Gastroesophageal sphincter (tissue), 3 donors: ENCODE results near the gene AFF3.

ENCODE experiments used
- POLR2A ChIP-seq, 2 donors: fragments of 450-650 bp; IDR thresholded peaks; one replicate each; pipeline ENCODE4 v1.6.1; 2017; ENCODE audit warnings: antibody characterized with exemption in 2 of 2, mild to moderate bottlenecking in 2 of 2, moderate library complexity in 1 of 2
- TF ChIP-seq, protein P1 (sequence below), 4 experiments: fragments of 200-600 bp in 2 of 4; fragments of 450-650 bp in 2 of 4; sonication (generic) in 1 of 4; IDR thresholded peaks; one replicate each; pipeline ENCODE4 v1.5.1; 2017 to 2019; ENCODE audit warnings: antibody characterized with exemption in 4 of 4, mild to moderate bottlenecking in 2 of 4, moderate library complexity in 2 of 4

DNA sequence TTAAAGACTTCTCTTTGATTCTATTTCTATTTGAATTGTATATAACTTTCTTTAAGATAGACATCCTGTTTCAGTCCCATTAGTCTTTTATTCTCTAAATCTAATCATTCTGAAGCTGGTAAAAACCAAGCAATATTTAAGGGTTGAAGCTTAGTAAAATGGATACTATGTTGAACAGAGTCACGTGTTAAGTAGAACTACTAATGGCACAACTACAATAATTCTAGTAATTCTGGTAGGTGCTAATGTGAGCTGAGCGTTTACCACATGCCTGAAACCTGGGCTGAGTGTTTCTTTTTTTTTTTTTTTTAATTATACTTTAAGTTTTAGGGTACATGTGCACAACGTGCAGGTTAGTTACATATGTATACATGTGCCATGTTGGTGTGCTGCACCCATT, 8.9 kb upstream of the AFF3 start:
- TF ChIP-seq, protein P1, sequence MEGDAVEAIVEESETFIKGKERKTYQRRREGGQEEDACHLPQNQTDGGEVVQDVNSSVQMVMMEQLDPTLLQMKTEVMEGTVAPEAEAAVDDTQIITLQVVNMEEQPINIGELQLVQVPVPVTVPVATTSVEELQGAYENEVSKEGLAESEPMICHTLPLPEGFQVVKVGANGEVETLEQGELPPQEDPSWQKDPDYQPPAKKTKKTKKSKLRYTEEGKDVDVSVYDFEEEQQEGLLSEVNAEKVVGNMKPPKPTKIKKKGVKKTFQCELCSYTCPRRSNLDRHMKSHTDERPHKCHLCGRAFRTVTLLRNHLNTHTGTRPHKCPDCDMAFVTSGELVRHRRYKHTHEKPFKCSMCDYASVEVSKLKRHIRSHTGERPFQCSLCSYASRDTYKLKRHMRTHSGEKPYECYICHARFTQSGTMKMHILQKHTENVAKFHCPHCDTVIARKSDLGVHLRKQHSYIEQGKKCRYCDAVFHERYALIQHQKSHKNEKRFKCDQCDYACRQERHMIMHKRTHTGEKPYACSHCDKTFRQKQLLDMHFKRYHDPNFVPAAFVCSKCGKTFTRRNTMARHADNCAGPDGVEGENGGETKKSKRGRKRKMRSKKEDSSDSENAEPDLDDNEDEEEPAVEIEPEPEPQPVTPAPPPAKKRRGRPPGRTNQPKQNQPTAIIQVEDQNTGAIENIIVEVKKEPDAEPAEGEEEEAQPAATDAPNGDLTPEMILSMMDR (IDR thresholded peaks at IDR 0.05) = no peak
- TF ChIP-seq POLR2A (IDR thresholded peaks at IDR 0.05) = no peak
